ENCODE data around the gene RSPO3.

RSPO3 gene

DNA sequence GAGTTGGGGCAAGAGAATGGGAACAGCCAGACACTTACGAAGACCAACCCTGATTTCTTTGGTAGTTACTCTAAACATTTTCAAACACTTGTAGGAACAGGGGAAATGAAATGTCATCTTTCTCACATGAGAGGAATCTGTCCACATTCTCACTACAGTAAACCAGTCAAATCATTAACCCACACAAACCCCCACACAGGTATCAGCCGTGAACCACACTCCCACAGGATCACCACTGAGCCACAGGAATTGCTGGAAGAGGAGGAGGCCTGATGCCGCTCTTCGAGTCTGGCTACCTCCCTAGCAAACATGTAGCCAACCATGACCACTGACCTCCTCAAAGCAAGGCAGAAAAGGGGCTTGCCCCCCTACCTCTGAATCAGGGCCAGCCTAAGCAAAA lies 6.9 kb upstream of the RSPO3 start:
- no peak for FAIRE-seq
- DNase-seq (ENCODE audit: low spot score) = no peak

GRCh38 chr6:127114214-127114760 lies 4.2 kb upstream of the RSPO3 start:
- FAIRE-seq = no peak
- no peak for DNase-seq (ENCODE audit: low spot score)

GRCh38 chr6:127115084-127115655 lies 3.3 kb upstream of the RSPO3 start:
- DNase-seq (ENCODE audit: low spot score) (no peak), FAIRE-seq (no peak)

GRCh38 chr6:127115746-127116145 lies 2.7 kb upstream of the RSPO3 start:
- FAIRE-seq (no peak), DNase-seq (ENCODE audit: low spot score) (no peak)

GRCh38 chr6:127117979-127118297 lies 533 bp upstream of the RSPO3 start:
- DNase-seq (ENCODE audit: low spot score) (no peak), FAIRE-seq (no peak)

GRCh38 chr6:127119102-127120022 lies 891 bp downstream of the RSPO3 start:
- FAIRE-seq (no peak), DNase-seq (ENCODE audit: low spot score) (peak; percentile 20)

DNA sequence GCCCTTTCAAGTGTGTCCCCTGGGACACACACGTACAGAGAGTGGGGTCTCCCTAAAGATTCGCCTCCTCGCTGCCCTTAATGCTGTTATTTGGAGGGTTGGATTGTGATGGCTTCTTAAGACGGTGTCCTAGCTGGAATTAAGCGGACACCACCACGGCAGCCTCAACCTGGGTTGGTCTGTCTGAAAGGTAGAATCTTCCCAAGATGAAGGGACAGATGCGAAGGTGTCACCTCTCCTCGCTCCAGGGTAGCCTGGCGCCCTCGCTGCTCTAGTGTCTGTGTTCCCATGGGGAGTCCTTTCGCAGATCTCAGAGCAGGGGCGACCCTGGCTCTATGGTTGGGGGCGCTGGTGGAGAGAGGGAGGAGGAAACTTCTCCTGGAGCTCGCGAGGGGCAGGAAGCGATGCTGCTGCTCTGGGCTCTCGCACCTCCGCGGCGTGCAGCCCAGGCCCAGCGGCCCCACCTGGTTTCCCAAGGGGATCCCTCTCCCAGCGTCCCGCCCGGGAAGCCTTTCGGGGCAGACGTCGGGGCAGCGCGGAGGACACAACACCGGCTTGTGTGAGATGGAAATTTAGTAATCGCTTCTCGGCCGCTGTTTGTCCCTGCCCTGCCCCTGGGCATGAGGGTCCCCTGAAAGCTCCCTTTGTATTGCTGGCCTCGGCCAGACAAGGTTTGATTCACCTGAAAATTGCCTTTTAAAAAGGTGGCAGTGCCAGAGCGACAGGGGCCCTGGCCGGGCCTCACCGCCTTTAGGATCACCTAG lies 1.7 kb downstream of the RSPO3 start:
- no peak for DNase-seq (ENCODE audit: low spot score)
- no peak for FAIRE-seq

DNA sequence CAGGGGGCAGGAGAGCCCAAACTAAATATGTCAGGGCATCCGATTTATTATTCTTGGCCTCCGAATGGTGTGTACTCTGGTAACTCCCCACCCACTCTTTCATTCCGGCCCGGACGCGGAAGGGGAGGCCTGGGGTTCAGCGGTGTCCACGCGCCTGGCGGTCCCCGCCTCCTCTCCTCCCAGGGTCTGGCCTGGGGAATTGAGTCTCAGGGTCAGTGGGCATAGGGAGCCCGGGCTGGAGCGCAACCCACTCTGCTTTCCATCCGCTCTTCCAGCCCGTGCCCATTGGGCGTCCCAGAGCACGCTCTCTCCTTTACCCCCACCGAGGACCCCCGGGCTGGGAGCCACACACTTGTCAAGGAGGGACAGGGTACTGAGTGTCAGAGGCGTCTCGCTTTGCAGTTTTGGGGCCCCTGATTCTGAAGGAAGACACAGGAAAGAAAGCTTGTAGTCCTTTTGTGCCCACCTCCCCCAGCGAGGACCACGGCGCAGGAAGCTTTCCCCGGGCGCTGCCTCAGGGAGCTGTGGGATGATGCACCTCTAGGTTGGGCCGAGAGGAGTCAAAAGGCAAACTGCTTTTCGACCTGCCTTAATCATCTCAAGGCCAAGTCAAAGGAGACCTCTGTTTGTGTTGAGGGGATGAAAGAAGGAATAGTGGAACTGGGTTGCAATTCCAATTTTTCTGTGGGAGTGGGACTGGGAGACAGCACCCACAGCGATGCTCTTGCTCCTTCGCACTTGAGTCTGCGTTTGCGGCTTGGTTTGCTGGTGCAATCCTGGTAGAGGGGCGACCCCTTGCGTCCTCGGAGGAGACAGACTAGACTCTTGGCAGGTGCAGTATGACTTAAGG lies 2.5 kb downstream of the RSPO3 start:
- FAIRE-seq (peak; percentile 82), DNase-seq (ENCODE audit: low spot score) (peak; percentile 78)

DNA sequence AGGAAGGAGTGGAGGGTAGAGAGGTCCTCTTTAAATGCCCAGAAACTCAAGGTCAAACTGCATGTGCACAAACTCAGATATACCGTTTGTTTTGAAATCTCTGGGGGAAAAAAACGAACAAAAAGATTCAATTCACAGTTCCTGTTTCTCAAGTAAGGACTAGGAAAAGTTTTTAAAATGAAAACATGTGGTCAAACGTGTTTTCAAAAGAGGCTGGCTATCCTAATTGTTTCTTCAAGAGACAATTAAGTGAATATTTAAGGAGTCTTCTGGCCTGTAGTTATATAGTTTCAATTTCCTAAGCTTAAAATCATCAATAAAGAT lies 3.1 kb downstream of the RSPO3 start:
- DNase-seq (ENCODE audit: low spot score) (no peak), FAIRE-seq (no peak)

- no peak for DNase-seq (ENCODE audit: low spot score)
- FAIRE-seq = no peak
These were observed 5.7 kb downstream of the RSPO3 start for GRCh38 chr6:127124172-127124571.

DNA sequence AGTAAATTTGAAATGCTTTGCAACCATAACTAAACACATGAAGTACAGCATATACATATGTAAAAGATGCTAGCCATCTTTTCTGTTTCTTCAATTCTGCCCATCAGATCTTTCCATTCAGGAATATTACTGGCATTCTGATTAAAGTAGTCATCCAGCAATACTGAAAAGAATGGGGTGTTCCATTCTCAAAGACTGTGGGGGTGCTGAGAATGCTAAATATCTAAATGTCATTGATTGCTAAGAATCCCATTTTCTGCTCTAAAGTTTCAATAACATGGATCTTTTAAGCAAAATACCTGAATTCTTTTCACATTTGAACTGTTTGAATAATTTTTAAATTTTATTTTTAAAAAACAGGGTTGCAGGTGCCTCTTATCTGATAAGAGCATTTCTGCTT lies 6.2 kb downstream of the RSPO3 start:
- FAIRE-seq = no peak
- DNase-seq (ENCODE audit: low spot score) = no peak

- no peak for DNase-seq (ENCODE audit: low spot score)
- FAIRE-seq = no peak
These were observed 9.6 kb downstream of the RSPO3 start for GRCh38 chr6:127128066-127128465.

- DNase-seq (ENCODE audit: low spot score) (no peak), FAIRE-seq (no peak)
These were observed 10.8 kb downstream of the RSPO3 start for GRCh38 chr6:127129251-127129650.

GRCh38 chr6:127131275-127131674 lies 12.8 kb downstream of the RSPO3 start:
- no peak for FAIRE-seq
- DNase-seq (ENCODE audit: low spot score) = no peak

- FAIRE-seq (no peak), DNase-seq (ENCODE audit: low spot score) (no peak)
These were observed 13.4 kb downstream of the RSPO3 start for GRCh38 chr6:127131772-127132376.

- FAIRE-seq = no peak
- no peak for DNase-seq (ENCODE audit: low spot score)
These were observed 15.7 kb downstream of the RSPO3 start for GRCh38 chr6:127134136-127134535.

DNA sequence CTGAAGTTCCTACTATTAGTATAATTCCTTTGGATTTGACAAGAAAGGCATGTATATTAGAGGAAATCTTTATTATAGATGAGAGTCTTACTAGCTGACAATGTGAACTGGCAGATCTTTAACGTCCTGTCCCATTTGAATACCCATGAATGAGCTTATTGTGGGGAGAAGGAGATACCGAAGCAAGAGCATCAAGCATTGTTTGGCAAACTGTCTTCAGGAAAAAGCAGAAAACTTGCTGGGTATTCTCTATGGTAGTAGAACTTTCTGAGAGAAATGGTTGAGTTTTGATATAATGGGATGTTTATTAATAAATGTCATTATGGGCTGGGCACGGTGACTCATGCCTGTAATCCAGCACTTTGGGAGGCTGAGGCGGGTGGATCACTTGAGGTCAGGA lies 18.3 kb downstream of the RSPO3 start:
- DNase-seq (ENCODE audit: low spot score) (no peak), FAIRE-seq (no peak)

- DNase-seq (ENCODE audit: low spot score) (peak; percentile 66), FAIRE-seq (no peak)
These were observed 28.5 kb downstream of the RSPO3 start for GRCh38 chr6:127146932-127147331.

GRCh38 chr6:127147534-127147933 lies 29.1 kb downstream of the RSPO3 start:
- FAIRE-seq (no peak), DNase-seq (ENCODE audit: low spot score) (no peak)

DNA sequence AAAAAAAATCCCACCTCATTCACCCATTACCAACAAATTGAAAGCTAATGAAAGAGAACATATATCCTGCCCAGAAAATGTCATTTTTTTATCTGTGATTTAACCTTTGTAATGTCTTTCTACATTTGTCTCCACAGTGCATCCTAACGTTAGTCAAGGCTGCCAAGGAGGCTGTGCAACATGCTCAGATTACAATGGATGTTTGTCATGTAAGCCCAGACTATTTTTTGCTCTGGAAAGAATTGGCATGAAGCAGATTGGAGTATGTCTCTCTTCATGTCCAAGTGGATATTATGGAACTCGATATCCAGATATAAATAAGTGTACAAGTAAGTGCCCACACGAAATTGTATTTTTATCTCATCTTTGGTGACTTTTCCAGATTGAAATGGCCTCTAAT lies 30.0 kb downstream of the RSPO3 start:
- no peak for FAIRE-seq
- no peak for DNase-seq (ENCODE audit: low spot score)

DNA sequence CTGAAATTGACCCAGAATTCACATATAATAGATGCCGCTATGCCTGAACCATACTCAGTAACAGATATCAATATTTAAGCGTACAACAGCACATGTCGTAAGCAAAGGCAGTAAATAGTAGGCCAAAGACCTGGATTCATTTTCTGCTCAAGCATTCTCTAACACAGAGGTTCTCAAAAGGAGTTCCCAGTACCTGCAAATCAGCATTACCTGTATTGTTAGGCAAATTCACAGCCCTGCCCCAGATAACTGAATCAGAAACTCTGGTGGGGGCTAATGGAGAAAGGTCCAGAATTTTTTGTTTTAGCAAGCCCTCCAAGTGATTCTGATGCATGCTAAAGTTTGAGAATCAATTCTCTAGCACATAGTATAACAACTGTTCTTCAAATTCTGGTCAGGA lies 36.0 kb downstream of the RSPO3 start:
- no peak for FAIRE-seq
- no peak for DNase-seq (ENCODE audit: low spot score)
